Gastrocnemius medialis (tissue), 4 donors: ENCODE results near the gene TTYH3. TPM values are rescaled to one million over a fixed set of nuclear protein-coding genes. Genes with fewer than 3 reads are reported as not detected.

ENCODE experiments used
- ATAC-seq, 2 donors: fragments of 150-250 bp; one replicate each; pipeline ENCODE4 v1.9.1; 2016
- DNase-seq, 2 donors: peaks; one replicate each; pipeline ENCODE4 v3.0.0-alpha.2; 2019
- H3K27ac ChIP-seq, 4 donors: fragments of 200-600 bp; sonication (generic); 1 replicate in 1 of 4; 2 replicates in 3 of 4; pipeline ENCODE4 v1.5.1; 2016 to 2018; ENCODE audit warnings: mild to moderate bottlenecking in 2 of 4, moderate library complexity in 1 of 4
- H3K27me3 ChIP-seq, 3 donors: fragments of 200-600 bp; sonication (generic) in 2 of 3; 1 replicate in 1 of 3; 2 replicates in 2 of 3; pipeline versions ENCODE4 v1.5.1 to v1.6.0; 2016 to 2019; ENCODE audit warnings: mild to moderate bottlenecking in 1 of 3, moderate library complexity in 1 of 3
- H3K36me3 ChIP-seq, 2 donors: fragments of 200-600 bp; sonication (generic) in 1 of 2; one replicate each; pipeline ENCODE4 v1.5.1; 2017 to 2018
- H3K4me1 ChIP-seq, 2 donors: fragments of 200-600 bp; sonication (generic) in 1 of 2; one replicate each; pipeline ENCODE4 v1.5.1; 2016 to 2017; ENCODE audit warnings: mild to moderate bottlenecking in 2 of 2
- H3K4me3 ChIP-seq, 4 donors: fragments of 200-600 bp; sonication (generic) in 3 of 4; 1 replicate in 1 of 4; 2 replicates in 3 of 4; pipeline ENCODE4 v1.5.1; 2016 to 2019; ENCODE audit warnings: mild to moderate bottlenecking in 2 of 4
- H3K9me3 ChIP-seq, 3 donors: fragments of 200-600 bp; sonication (generic) in 2 of 3; 1 replicate in 1 of 3; 2 replicates in 2 of 3; pipeline ENCODE4 v1.5.1; 2016 to 2019
- POLR2A ChIP-seq, 2 donors: fragments of 450-650 bp; IDR thresholded peaks; one replicate each; pipeline ENCODE4 v1.6.1; 2017; ENCODE audit warnings: antibody characterized with exemption in 2 of 2, mild to moderate bottlenecking in 2 of 2, moderate library complexity in 2 of 2
- in situ Hi-C, 4 donors: fragments of 200-750 bp; cut with MboI; loops; one replicate each; pipeline versions ENCODE4 v1.15.0 to v1.8.0; 2017; ENCODE audit warnings: low sequenced_read_pairs in 4 of 4
- intact Hi-C: fragments of 100-400 bp; cut with DNase I; formaldehyde crosslinking; loops from one replicate; pipeline ENCODE4 v1.15.1; 2023; ENCODE audit warnings: low total_unique reads
- total RNA-seq, 4 donors: library from RNA; depleted of rRNA; stranded (reverse); fragments of >200 nt; gene quantifications; one replicate each; pipeline versions ENCODE4 v1.1.0 to v1.2.3, GENCODE V29; 2016
- TF ChIP-seq, protein P1 (sequence below), 5 experiments: fragments of 450-650 bp in 3 of 5; fragments of 200-600 bp in 2 of 5; sonication (generic) in 2 of 5; IDR thresholded peaks in 4 of 5; conservative IDR thresholded peaks in 1 of 5; 1 replicate in 4 of 5; 2 replicates in 1 of 5; pipeline ENCODE4 v1.5.1; 2016 to 2019; ENCODE audit warnings: antibody characterized with exemption in 5 of 5, mild to moderate bottlenecking in 3 of 5, moderate library complexity in 3 of 5

TTYH3 gene
- total RNA-seq, 4 donors from 2014 or later: 2.9 to 14.8 (median 5.2) TPM

DNA sequence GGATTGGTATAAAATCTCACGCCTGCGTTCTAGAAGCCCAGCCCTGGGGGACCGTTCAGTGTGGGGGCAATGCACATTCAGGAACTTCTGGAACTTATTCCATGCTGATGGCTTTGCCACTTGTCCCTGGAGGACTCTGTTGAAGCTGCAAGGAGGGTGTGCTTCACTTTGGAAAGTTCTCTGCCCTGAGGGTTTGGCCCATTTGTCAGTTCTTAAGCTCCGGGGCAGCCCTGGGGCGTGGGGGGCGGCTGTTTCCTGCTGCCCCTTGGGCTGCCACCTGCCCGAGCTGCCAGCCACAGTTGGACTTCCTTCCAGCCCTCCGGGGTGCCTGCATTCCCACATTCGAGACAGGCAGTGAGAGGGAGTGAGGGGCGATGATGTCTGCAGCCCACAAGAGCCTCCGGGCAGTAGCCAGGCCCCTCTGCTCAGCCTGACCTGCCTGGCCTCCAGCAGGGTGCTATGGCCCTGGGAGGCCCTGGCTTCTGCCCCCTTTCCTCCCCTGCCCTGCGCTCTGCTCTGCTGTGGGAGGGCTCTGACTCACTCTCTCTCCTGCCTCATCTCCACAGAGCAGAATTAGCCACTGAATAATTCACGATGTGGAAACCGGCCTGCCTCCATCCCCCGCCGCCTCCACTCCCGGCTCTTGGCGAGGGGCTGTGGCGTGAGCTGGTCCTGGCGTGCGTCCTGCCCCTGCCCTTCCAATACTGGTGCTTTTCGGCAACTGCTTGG is 1.9 kb downstream of the TTYH3 start:
- Histone ChIP-seq H3K27me3 (no peaks in the 10 kb centered on the region), H3K36me3 (no peaks in the 10 kb centered on the region), H3K27ac (peak overlapping the region; percentile 47 to 74 (median 66)), H3K9me3 (no peaks in the 10 kb centered on the region), H3K4me1 (peaks cover 42 to 58% of the 10 kb centered on the region in 2 donors), H3K4me3 (peak overlapping the region; percentile 57 to 76 (median 68))
- DNase-seq (no peak), ATAC-seq (no peak)
- TF ChIP-seq POLR2A (IDR thresholded peaks at IDR 0.05): peak in 1 of 2 donors; percentile 4
- TF ChIP-seq, protein P1, sequence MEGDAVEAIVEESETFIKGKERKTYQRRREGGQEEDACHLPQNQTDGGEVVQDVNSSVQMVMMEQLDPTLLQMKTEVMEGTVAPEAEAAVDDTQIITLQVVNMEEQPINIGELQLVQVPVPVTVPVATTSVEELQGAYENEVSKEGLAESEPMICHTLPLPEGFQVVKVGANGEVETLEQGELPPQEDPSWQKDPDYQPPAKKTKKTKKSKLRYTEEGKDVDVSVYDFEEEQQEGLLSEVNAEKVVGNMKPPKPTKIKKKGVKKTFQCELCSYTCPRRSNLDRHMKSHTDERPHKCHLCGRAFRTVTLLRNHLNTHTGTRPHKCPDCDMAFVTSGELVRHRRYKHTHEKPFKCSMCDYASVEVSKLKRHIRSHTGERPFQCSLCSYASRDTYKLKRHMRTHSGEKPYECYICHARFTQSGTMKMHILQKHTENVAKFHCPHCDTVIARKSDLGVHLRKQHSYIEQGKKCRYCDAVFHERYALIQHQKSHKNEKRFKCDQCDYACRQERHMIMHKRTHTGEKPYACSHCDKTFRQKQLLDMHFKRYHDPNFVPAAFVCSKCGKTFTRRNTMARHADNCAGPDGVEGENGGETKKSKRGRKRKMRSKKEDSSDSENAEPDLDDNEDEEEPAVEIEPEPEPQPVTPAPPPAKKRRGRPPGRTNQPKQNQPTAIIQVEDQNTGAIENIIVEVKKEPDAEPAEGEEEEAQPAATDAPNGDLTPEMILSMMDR (IDR thresholded peaks at IDR 0.05 in 4 of 5, conservative IDR thresholded peaks at IDR 0.05 in 1 of 5): no peak
- in situ Hi-C loops: no loop called here
- intact Hi-C loops: no loop called here

GRCh38 chr7:2634267-2635145 is 2.7 kb downstream of the TTYH3 start:
- H3K4me1 ChIP-seq: peaks cover 48 to 64% of the 10 kb centered on the region in 2 donors
- DNase-seq (no peak), ATAC-seq (no peak)
- H3K9me3 ChIP-seq: no peaks in the 10 kb centered on the region
- peak overlapping the region in 2 of 4 donors; percentile 10 to 74 for H3K27ac ChIP-seq
- TF ChIP-seq, protein P1 (IDR thresholded peaks at IDR 0.05 in 4 of 5, conservative IDR thresholded peaks at IDR 0.05 in 1 of 5): no peak
- no peak for TF ChIP-seq POLR2A (IDR thresholded peaks at IDR 0.05)
- no peaks in the 10 kb centered on the region for H3K36me3 ChIP-seq
- intact Hi-C loops (no loop called here), in situ Hi-C loops (no loop called here)
- no peak overlapping the region for H3K4me3 ChIP-seq
- H3K27me3 ChIP-seq: no peaks in the 10 kb centered on the region

- intact Hi-C loops (no loop called here), in situ Hi-C loops (no loop called here)
- Histone ChIP-seq H3K27me3 (no peaks in the 10 kb centered on the region), H3K27ac (no peak overlapping the region), H3K36me3 (no peaks in the 10 kb centered on the region), H3K9me3 (no peaks in the 10 kb centered on the region), H3K4me3 (no peak overlapping the region), H3K4me1 (peaks cover 41 to 59% of the 10 kb centered on the region in 2 donors)
- ATAC-seq (no peak), DNase-seq (no peak)
- no peak for TF ChIP-seq POLR2A (IDR thresholded peaks at IDR 0.05)
- TF ChIP-seq, protein P1 (IDR thresholded peaks at IDR 0.05 in 4 of 5, conservative IDR thresholded peaks at IDR 0.05 in 1 of 5): no peak
These were observed 3.4 kb downstream of the TTYH3 start for GRCh38 chr7:2635148-2635668.

DNA sequence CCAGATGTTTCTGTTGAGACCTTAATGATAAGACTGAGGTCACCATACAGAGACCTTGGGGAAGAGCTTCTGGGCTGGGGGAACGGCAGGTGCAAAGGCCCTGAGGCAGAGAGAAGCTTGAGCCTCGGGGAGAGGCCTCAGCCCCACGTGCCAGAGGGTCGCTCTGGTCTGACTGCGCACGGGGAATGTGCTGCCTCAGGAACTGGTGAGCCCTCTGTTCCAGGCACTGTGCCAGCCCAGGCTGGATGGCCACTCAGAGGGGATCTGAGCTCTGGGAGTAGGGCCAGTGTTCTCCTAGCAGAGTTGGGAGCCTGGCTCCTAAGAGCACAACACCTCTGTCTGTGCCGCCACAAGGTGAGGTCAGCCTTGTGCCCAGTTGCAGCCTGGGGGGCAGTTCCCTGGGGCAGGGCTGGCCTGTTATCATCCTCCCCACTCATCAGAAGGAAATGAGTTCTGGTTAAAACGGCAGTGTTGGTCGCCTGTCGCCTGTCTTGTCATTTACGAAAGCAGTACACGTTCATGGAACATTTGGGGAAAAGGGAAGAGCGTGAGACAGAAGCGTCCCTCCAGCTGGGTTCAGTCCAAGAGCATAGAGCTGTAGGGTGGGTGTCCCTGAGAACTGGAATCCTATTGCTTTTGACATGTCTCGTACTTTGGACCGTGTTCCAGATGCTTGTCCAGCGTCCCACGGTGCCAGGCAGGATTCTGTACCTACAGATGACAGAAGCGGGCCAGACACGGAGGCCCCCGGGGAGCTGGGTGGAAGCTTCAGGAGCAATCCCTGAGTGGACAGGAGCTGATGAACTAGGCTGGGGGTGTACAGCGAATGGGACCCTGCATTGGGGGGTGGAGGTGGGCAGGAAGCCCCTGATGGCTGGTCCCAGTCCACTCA is 4.3 kb downstream of the TTYH3 start:
- Histone ChIP-seq H3K4me1 (peaks cover 39 to 60% of the 10 kb centered on the region in 2 donors), H3K4me3 (no peak overlapping the region), H3K27me3 (no peaks in the 10 kb centered on the region), H3K9me3 (no peaks in the 10 kb centered on the region), H3K27ac (no peak overlapping the region), H3K36me3 (no peaks in the 10 kb centered on the region)
- ATAC-seq (no peak), DNase-seq (peak in 1 of 2 donors; percentile 52)
- no peak for TF ChIP-seq POLR2A (IDR thresholded peaks at IDR 0.05)
- TF ChIP-seq, protein P1 (IDR thresholded peaks at IDR 0.05 in 4 of 5, conservative IDR thresholded peaks at IDR 0.05 in 1 of 5): no peak
- in situ Hi-C loops: no loop called here
- intact Hi-C loops: no loop called here
